ENCODE results near the gene MAGOHB.

DNA sequence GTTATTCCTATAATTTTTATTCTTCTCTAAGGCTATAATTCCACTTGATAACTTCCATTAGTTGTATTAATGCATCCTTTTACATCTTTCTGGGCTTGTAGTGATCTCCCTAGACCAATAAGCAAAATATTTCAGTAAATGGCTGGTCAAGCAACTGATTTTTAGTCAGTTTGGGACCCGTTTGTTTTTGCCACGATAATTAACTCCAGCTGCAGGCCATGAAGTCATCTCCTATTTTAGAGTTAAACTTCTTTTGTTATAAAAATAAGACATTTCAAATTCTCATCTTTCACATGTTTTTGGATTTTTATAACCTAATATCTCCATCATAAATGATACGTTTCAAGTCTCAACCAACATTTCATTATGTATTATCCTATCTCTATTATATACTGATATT, 49.4 kb downstream of the MAGOHB start:
- TF ChIP-seq, protein P1, sequence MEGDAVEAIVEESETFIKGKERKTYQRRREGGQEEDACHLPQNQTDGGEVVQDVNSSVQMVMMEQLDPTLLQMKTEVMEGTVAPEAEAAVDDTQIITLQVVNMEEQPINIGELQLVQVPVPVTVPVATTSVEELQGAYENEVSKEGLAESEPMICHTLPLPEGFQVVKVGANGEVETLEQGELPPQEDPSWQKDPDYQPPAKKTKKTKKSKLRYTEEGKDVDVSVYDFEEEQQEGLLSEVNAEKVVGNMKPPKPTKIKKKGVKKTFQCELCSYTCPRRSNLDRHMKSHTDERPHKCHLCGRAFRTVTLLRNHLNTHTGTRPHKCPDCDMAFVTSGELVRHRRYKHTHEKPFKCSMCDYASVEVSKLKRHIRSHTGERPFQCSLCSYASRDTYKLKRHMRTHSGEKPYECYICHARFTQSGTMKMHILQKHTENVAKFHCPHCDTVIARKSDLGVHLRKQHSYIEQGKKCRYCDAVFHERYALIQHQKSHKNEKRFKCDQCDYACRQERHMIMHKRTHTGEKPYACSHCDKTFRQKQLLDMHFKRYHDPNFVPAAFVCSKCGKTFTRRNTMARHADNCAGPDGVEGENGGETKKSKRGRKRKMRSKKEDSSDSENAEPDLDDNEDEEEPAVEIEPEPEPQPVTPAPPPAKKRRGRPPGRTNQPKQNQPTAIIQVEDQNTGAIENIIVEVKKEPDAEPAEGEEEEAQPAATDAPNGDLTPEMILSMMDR (conservative IDR thresholded peaks at IDR 0.05): no peak
- no peak for TF ChIP-seq EZH2 (IDR thresholded peaks at IDR 0.05; ENCODE audit: low read depth)

Measured in PC-9 (cell line).